ENCODE data around the gene SORCS1.

GRCh38 chr10:107067843-107068242, 96.7 kb downstream of the SORCS1 start:
- TF ChIP-seq EZH2 (IDR thresholded peaks at IDR 0.05; ENCODE audit: low read length, missing control alignments) (no peak), CTCF (conservative IDR thresholded peaks at IDR 0.05 in 1 of 2, IDR thresholded peaks at IDR 0.05 in 1 of 2; ENCODE audit: low read depth in 1 of 2, low read length in 2 of 2) (no peak)
